ENCODE measurements around the gene CDK16. TPM values are rescaled to one million over a fixed set of nuclear protein-coding genes. Genes with fewer than 3 reads are reported as not detected.

Gene CDK16
- total and polyA plus RNA-seq, 2 of the 4 experiments (the other 2 are of a cell fraction), result 85.3 to 106 TPM

DNA sequence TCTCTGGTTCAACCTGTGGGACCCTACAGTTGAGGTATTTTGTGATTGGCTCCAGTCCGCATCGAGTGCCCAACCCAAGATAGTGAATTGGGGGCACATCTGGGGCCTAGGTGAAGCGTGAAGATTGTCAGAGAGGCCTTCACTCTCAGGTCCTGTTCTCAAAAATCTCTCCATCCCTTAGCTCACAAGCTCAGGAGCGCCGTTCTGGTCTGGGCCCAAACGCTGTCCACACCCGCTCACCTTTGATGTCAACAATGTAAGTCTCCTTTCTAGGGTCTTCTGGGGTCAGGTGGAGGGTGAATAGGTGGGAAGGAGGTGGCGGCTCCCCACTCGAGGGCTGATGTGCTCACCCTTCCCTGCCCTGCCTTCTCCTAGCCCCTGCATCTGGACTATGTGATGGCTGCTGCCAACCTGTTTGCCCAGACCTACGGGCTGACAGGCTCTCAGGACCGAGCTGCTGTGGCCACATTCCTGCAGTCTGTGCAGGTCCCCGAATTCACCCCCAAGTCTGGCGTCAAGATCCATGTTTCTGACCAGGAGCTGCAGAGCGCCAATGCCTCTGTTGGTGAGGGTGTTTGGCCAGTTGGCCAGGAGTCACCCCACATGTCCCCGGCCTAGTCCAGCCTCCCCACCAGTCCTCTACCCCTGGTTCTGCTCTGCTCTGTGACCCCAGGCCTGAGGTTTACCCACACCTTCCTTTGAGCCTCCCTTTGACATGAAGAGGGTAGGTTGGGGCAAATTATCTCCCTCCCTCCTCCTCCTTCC lies 7.6 kb upstream of the CDK16 start (continued):
- TF ChIP-seq, protein P1, sequence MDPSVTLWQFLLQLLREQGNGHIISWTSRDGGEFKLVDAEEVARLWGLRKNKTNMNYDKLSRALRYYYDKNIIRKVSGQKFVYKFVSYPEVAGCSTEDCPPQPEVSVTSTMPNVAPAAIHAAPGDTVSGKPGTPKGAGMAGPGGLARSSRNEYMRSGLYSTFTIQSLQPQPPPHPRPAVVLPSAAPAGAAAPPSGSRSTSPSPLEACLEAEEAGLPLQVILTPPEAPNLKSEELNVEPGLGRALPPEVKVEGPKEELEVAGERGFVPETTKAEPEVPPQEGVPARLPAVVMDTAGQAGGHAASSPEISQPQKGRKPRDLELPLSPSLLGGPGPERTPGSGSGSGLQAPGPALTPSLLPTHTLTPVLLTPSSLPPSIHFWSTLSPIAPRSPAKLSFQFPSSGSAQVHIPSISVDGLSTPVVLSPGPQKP (IDR thresholded peaks at IDR 0.05; ENCODE audit: borderline replicate concordance, low read depth, low read length), result no peak
